Lung (tissue), 12 donors: ENCODE data around the gene HEATR9. TPM values are rescaled to one million over a fixed set of nuclear protein-coding genes. Genes with fewer than 3 reads are reported as not detected.

ENCODE experiments used
- ATAC-seq: fragments of 200-7000 bp; cut with Tn5 transposase; one replicate; pipeline ENCODE4 v1.9.1; 2020; ENCODE audit warnings: moderate number of reproducible peaks; ENCODE audit not compliant: insufficient read depth, low FRiP score
- DNase-seq, 3 donors: peaks; one replicate each; pipeline ENCODE4 v3.0.0-alpha.2; 2013 to 2017
- H3K27ac ChIP-seq, 2 donors: one replicate each; pipeline ENCODE4 v1.5.1; 2013; ENCODE audit warnings: mild to moderate bottlenecking in 2 of 2, moderate library complexity in 2 of 2, control low read depth in 1 of 2, inconsistent platforms in 1 of 2, low read depth in 1 of 2, low read length in 1 of 2
- H3K27me3 ChIP-seq, 3 donors: one replicate each; pipeline ENCODE4 v1.5.1; 2013; ENCODE audit warnings: low read length in 2 of 3; ENCODE audit not compliant: control insufficient read depth in 3 of 3, insufficient read depth in 3 of 3
- H3K36me3 ChIP-seq, 4 donors: one replicate each; pipeline ENCODE4 v1.5.1; 2013; ENCODE audit warnings: low read length in 4 of 4, mild to moderate bottlenecking in 1 of 4, moderate library complexity in 1 of 4; ENCODE audit not compliant: control insufficient read depth in 4 of 4, insufficient read depth in 4 of 4
- H3K4me1 ChIP-seq, 5 donors: one replicate each; pipeline ENCODE4 v1.5.1; 2013; ENCODE audit warnings: low read length in 5 of 5, mild to moderate bottlenecking in 2 of 5, moderate library complexity in 1 of 5; ENCODE audit not compliant: control insufficient read depth in 5 of 5, insufficient read depth in 5 of 5
- H3K4me3 ChIP-seq: one replicate; pipeline ENCODE4 v1.5.1; 2013; ENCODE audit warnings: mild to moderate bottlenecking, control low read depth, moderate library complexity
- H3K9ac ChIP-seq, 2 donors: one replicate each; pipeline ENCODE4 v1.5.1; 2013; ENCODE audit warnings: low read length in 2 of 2, control low read depth in 1 of 2; ENCODE audit not compliant: insufficient read depth in 1 of 2
- H3K9me3 ChIP-seq, 4 donors: one replicate each; pipeline ENCODE4 v1.5.1; 2013; ENCODE audit warnings: low read length in 3 of 4, mild to moderate bottlenecking in 1 of 4, moderate library complexity in 1 of 4; ENCODE audit not compliant: control insufficient read depth in 4 of 4, insufficient read depth in 3 of 4
- CTCF ChIP-seq: IDR thresholded peaks from 2 replicates; pipeline ENCODE4 v1.5.1; 2012; ENCODE audit warnings: mild to moderate bottlenecking; ENCODE audit errors: control extremely low read depth, extremely low read depth
- WGBS, 2 donors: extraction: QIAGEN DNeasy Blood & Tissue Kit; methylation state at CpG; one replicate each; pipeline ENCODE4 v1.1.7; 2013; 5-methylcytosine and 5-hydroxymethylcytosine counted together
- polyA plus RNA-seq, 2 donors: library from polyadenylated mRNA; stranded (reverse); fragments of 200-250 nt; gene quantifications; one replicate each; pipeline ENCODE4 v1.2.1, GENCODE V29; 2013
- total RNA-seq, 2 donors: library from RNA; depleted of rRNA in 1 of 2; stranded (reverse); fragments of >200 nt in 1 of 2; gene quantifications; one replicate each; pipeline ENCODE4 v1.2.1, GENCODE V29; 2014 to 2021
- donor health status: control.
- donor health status: control.
- donor health status: Bipolar disorder and iron deficiency.
- donor health status: healthy.
- donor health status: DM: yes; HTN: yes; CAD: no.

The HEATR9 gene
- total and polyA plus RNA-seq, 4 donors, result 0.05 to 0.17 TPM; not detected in 2

- Histone ChIP-seq H3K9me3 (peaks cover 0 to 2% (median 0%) of the 10 kb centered on the region in 4 donors), H3K9ac (no peak overlapping the region), H3K4me3 (no peak overlapping the region), H3K36me3 (no peaks in the 10 kb centered on the region), H3K4me1 (no peaks in the 10 kb centered on the region), H3K27ac (no peak overlapping the region), H3K27me3 (no peaks in the 10 kb centered on the region)
- no peak for ATAC-seq
- 85 to 93% methylated on average over 3 of the region's 3 CpGs for WGBS, 2 donors
- TF ChIP-seq CTCF, result no peak
- no peak for DNase-seq
Measured at GRCh38 chr17:35909408-35909807, 40.7 kb upstream of the HEATR9 start.

- 84 to 90% methylated on average over 5 of the region's 5 CpGs for WGBS, 2 donors
- no peak for DNase-seq
- H3K27me3 ChIP-seq, result no peaks in the 10 kb centered on the region
- no peaks in the 10 kb centered on the region for H3K36me3 ChIP-seq
- no peak overlapping the region for H3K27ac ChIP-seq
- peaks cover 0 to 2% (median 0%) of the 10 kb centered on the region in 4 donors for H3K9me3 ChIP-seq
- no peak overlapping the region for H3K4me3 ChIP-seq
- H3K4me1 ChIP-seq, result no peaks in the 10 kb centered on the region
- ATAC-seq, result no peak
- no peak overlapping the region for H3K9ac ChIP-seq
- no peak for TF ChIP-seq CTCF
Measured at GRCh38 chr17:35907691-35908090, 39.0 kb upstream of the HEATR9 start.

- H3K36me3 ChIP-seq, result no peaks in the 10 kb centered on the region
- no peak for TF ChIP-seq CTCF
- no peaks in the 10 kb centered on the region for H3K27me3 ChIP-seq
- peaks cover 0 to 2% (median 0%) of the 10 kb centered on the region in 4 donors for H3K9me3 ChIP-seq
- 77 to 83% methylated on average over 3 of the region's 3 CpGs for WGBS, 2 donors
- no peak for DNase-seq
- ATAC-seq, result no peak
- no peak overlapping the region for H3K4me3 ChIP-seq
- no peak overlapping the region for H3K9ac ChIP-seq
- no peak overlapping the region for H3K27ac ChIP-seq
- no peaks in the 10 kb centered on the region for H3K4me1 ChIP-seq
Measured at GRCh38 chr17:35906926-35907637, 38.4 kb upstream of the HEATR9 start.
